ENCODE data around the gene FRAT1.
"Not testable (repeated sequence)": the region's sequence is repeated elsewhere in the genome, so short reads cannot be mapped to it uniquely, and the experiment has no call there.

The FRAT1 gene

GRCh38 chr10:97318772-97319651, at the start of gene FRAT1:
Gene FRAT1, plus strand, starts transcription at chr10:97319271. Its CDS starts 183 bp downstream, at chr10:97319454.
- peak; percentile 79 for DNase-seq (ENCODE audit: low read depth in 2 of 2)

DNA sequence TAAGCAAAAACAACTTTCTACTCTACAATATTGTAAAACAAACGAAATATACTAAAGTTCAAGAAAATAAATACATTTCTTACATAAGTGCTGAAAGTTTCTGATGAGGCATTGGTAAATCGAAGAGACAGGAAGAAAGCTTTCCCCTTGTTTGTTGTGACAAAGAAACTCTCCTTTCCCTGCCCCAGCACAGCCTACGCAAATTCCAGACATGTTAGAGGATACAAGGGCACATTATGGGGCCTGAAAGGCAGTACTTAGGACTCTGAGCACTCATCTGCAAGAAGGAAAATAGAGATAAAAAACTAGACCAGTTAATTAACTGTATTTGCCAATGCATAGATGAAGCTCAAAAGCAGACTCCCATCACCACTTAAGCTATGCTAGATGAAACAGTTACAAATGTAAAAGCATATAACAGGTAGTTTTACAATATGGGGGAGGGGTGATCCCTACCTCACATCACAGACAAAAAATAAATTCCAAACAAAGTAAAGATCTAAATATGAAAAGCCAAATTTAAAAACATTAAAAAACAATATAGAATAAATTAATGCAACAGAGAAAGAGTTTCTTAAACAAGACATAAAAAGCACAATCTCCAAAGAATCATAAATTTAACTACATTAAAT, 48.4 kb upstream of the FRAT1 start:
- DNase-seq (ENCODE audit: low read depth in 2 of 2), result no peak

- DNase-seq (ENCODE audit: low read depth in 2 of 2), result no peak
Measured at GRCh38 chr10:97273700-97274099, 45.4 kb upstream of the FRAT1 start.

DNA sequence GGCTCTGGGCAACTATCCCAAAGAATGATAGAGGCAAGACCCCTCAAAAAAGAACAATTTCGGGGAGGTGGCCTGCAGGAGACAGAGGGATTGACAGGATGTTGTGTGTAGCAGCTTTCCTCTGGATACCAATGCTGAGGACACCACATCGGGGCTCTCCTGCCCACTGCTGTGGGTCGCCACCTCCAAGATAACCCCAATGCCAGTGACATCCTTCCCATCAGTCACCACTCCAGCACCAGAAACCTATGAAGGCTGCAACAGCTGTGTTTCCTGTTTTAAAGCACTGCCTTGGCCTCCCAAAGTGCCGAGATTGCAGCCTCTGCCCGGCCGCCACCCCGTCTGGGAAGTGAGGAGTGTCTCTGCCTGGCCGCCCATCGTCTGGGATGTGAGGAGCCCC, 44.2 kb upstream of the FRAT1 start:
- no peak for DNase-seq (ENCODE audit: low read depth in 2 of 2)

DNA sequence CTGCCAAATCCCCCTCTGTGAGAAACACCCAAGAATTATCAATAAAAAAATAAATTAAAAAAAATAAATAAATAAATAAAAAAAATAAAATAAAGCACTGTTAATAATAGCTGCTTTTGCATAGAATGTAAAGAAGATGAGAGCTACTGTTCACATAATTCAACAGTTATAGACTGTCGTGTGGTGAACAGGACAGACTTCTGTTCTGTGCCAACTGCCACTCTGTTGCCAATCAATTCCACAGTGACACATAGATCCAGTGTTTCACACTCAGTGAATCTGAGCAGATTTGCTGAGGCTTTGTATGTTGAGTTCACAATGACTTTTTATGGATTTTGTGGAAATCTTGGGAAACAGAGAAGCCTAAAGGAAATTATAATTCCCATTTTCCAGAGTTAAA, 41.5 kb upstream of the FRAT1 start:
- DNase-seq (ENCODE audit: low read depth in 2 of 2), result no peak

- DNase-seq (ENCODE audit: low read depth in 2 of 2), result no peak
Measured at GRCh38 chr10:97278491-97278989, 40.5 kb upstream of the FRAT1 start.

- no peak for DNase-seq (ENCODE audit: low read depth in 2 of 2)
Measured at GRCh38 chr10:97279121-97279815, 39.8 kb upstream of the FRAT1 start.

DNA sequence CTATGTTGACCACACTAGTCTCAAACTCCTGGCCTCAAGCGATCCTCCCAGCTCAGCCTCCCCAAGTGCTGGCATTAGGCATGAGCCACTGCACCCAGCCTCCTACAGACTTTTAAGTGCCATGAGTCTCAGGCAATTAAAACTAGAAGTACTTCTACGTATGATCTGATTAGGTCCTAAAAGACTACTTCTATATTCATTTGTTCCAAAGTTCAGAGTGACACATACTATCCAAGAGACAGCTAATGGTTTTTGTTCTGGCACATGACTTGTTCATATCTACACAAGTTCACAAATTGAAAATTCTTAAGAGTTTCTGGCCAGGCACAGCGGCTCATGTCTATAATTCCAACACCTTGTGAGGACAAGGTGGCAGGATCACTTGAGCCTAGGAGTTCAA, 38.3 kb upstream of the FRAT1 start:
- DNase-seq (ENCODE audit: low read depth in 2 of 2), result no peak

DNA sequence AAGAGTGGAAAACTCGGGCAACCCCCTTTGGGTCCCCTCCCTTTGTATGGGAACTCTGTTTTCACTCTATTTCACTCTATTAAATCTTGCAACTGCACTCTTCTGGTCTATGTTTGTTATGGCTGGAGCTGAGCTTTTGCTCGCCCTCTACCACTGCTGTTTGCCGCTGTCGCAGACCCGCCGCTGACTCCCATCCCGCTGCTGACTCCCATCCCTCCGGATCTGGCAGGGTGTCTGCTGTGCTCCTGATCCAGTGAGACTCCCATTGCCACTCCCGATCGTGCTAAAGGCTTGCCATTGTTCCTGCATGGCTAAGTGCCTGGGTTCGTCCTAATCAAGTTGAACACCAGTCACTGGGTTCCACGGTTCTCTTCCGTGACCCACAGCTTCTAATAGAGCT, 29.0 kb upstream of the FRAT1 start:
- not testable (repeated sequence) for DNase-seq (ENCODE audit: low read depth in 2 of 2)

DNA sequence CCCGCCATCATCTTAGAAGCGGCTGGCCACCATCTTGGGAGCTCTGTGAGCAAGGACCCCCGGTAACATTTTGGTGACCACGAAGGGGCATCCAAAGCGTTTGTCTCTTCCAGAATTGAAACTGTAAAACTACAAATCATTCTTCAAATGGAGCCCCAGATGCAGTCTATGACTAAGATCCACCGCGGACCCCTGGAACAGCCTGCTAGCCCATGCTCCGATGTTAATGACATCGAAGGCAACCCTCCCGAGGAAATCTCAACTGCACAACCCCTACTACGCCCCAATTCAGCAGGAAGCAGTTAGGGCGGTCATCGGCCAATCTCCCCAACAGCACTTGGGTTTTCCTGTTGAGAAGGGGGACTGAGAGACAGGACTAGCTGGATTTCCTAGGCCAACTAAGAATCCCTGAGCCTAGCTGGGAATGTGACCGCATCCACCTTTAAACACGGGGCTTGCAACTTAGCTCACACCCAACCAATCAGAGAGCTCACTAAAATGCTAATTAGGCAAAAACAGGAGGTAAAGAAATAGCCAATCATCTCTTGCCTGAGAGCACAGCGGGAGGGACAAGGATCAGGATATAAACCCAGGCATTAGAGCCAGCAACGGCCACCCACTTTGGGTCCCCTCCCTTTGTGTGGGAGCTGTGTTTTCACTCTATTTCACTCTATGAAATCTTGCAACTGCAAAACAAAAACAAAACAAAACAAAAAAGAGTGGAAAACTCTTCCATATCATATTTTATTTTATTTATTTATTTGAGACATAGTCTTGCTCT, 28.3 kb upstream of the FRAT1 start:
- DNase-seq (ENCODE audit: low read depth in 2 of 2), result not testable (repeated sequence)

DNA sequence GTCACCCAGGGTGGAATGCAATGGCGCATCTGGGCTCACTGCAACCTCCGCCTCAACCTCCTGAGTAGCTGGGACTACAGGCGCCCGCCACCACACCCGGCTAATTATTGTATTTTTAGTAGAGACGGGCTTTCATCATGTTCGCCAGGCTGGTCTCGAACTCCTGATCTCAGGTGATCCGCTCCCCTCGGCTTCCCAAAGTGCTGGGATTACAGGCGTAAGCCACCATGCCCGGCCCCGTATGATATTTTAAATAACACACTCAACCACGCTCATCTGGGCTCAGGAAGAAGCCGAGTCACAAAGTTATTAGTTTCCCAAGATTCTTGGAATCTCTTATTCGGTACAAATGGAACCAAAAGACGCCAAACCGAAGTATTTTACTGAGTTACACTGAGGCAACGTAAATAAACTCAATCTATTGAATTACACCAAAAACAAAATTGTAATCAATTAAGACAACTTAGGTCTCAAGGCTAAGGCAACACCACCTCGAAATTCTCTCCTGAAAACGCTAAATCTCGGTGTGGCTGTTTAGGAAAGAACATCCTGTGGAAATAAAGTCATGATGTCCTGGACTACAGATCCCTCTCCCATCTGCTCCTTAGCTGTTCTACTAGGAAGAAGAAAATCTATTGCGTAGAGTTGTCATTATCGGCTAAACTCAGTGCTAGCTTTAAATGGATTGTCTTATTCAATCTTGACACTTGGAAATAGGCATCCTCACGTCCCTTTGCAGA, 27.5 kb upstream of the FRAT1 start:
- DNase-seq (ENCODE audit: low read depth in 2 of 2), result no peak

DNA sequence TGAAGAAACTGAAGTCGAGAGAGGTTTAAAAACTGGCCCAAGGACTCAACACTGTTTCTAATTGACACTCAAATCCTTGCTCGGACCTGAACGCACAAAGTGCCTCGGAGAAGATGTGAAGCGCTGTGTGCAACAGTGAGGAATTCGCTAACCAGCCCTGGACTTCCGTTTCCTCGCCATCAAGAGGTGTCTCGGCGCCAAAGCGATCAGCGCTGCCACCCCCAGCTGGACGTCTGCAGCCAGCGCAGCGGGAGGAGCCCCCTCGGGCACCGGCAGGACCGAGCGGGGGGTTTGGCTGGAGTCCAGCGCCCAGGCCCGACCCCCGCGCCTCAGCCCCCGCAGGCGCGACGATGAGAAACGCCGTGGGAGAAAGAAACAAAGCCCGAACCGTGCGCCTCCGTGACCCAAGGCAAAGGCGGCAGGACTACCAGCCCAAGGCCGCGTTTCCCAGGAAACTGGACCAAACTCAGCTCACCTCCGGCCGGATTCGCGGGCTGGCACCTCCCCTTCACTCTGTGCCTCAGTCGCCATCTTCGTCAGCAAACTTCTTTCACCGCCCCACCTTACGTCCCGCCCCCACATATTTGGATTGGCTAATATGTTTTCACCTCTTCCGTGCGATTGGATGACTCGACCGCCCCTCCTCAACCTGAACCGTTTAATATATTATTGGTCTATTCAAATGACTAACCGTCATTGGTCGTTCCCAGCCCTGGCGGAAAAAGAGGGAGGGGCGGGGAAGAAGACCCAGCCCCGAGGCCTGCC, 26.8 kb upstream of the FRAT1 start, which contains the start of gene ARHGAP19:
Gene ARHGAP19 (minus strand): TSS at position 541 of the 765 bp plus-strand sequence. CDS start 10 bp downstream, at position 531.
- peak; percentile 82 to 90 for DNase-seq (ENCODE audit: low read depth in 2 of 2)

DNA sequence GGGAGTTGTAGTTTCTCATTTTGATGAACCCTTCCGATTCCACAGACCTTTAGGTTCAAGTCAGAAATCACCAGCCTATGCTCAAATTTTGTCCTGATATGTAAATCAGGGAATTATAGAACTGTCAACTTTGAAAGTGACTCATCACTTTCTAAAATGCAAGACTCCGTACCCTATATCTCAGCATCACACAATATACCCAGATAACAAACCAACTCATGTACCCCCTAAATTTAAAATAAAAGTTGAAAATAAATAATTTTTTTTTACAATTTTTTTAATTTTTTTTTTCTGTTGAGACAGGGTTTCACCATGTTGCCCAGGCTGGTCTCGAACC, 26.2 kb upstream of the FRAT1 start:
- no peak for DNase-seq (ENCODE audit: low read depth in 2 of 2)

DNA sequence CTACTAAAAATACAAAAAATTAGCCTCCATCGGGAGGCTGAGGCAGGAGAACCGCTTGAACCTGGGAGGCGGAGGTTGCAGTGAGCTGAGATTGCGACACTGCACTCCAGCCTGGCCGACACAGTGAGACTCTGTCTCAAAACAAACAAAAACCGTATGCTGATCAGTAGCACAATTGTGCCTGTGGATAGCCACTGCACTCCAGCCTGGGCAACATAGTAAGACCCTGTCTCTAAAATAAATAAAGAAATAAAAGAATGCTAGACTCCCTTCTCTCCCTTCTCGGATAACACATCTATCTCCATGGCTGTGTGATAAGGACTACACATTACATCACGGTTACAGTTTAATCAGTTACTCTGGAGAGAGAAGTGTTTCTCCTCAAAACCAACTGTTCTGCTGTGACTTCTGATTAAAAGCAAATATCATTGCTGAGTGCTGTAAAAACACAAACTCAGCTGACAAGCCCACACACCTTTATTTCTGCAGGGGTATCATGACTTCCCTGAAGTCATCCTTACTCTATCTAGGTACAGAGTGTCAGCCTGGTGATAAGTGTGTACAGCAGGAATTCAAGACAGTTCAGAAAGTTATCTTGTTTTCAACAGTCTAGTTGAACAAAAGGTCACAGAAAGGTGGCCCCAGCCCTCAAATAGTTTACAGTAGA, 21.4 kb upstream of the FRAT1 start:
- DNase-seq (ENCODE audit: low read depth in 2 of 2), result no peak

- DNase-seq (ENCODE audit: low read depth in 2 of 2), result no peak
Measured at GRCh38 chr10:97298223-97298571, 20.9 kb upstream of the FRAT1 start.

GRCh38 chr10:97300980-97301379, 18.1 kb upstream of the FRAT1 start:
- no peak for DNase-seq (ENCODE audit: low read depth in 2 of 2)

- no peak for DNase-seq (ENCODE audit: low read depth in 2 of 2)
Measured at GRCh38 chr10:97302088-97302791, 16.8 kb upstream of the FRAT1 start.

GRCh38 chr10:97307441-97307840, 11.6 kb upstream of the FRAT1 start:
- no peak for DNase-seq (ENCODE audit: low read depth in 2 of 2)

Measured in activated CD8-positive, alpha-beta memory T cell treated with anti-CD3 and anti-CD28 coated beads for 4 hours (primary cell).